Adrenal gland (tissue), 5 donors: ENCODE measurements around the gene SERPINA5.

Source experiments
- POLR2A ChIP-seq, 2 donors: fragments of 450-650 bp; IDR thresholded peaks; one replicate each; pipeline ENCODE4 v1.6.1; 2017; ENCODE audit warnings: antibody characterized with exemption in 2 of 2, mild to moderate bottlenecking in 2 of 2, moderate library complexity in 1 of 2
- TF ChIP-seq, protein P1 (sequence below), 6 experiments: fragments of 450-650 bp in 4 of 6; fragments of 200-600 bp in 2 of 6; sonication (generic) in 1 of 6; IDR thresholded peaks; 1 replicate in 5 of 6; 2 replicates in 1 of 6; pipeline versions ENCODE4 v1.5.1 to v1.8.0; 2016 to 2021; ENCODE audit warnings: antibody characterized with exemption in 6 of 6, mild to moderate bottlenecking in 2 of 6, moderate library complexity in 1 of 6
- donor health status: DM: no; HTN: no; CAD: no.

- TF ChIP-seq, protein P1, sequence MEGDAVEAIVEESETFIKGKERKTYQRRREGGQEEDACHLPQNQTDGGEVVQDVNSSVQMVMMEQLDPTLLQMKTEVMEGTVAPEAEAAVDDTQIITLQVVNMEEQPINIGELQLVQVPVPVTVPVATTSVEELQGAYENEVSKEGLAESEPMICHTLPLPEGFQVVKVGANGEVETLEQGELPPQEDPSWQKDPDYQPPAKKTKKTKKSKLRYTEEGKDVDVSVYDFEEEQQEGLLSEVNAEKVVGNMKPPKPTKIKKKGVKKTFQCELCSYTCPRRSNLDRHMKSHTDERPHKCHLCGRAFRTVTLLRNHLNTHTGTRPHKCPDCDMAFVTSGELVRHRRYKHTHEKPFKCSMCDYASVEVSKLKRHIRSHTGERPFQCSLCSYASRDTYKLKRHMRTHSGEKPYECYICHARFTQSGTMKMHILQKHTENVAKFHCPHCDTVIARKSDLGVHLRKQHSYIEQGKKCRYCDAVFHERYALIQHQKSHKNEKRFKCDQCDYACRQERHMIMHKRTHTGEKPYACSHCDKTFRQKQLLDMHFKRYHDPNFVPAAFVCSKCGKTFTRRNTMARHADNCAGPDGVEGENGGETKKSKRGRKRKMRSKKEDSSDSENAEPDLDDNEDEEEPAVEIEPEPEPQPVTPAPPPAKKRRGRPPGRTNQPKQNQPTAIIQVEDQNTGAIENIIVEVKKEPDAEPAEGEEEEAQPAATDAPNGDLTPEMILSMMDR (IDR thresholded peaks at IDR 0.05) = no peak
- TF ChIP-seq POLR2A (IDR thresholded peaks at IDR 0.05) = no peak
Measured at GRCh38 chr14:94541234-94541975, 39.8 kb upstream of the SERPINA5 start.
